Central memory CD4-positive, alpha-beta T cell (primary cell): ENCODE measurements around the gene TRANK1.
"Not testable (repeated sequence)": the region's sequence is repeated elsewhere in the genome, so short reads cannot be mapped to it uniquely, and the experiment has no call there.

Source experiments
- DNase-seq: peaks from one replicate; pipeline ENCODE4 v3.0.0; 2022

TRANK1 gene

DNA sequence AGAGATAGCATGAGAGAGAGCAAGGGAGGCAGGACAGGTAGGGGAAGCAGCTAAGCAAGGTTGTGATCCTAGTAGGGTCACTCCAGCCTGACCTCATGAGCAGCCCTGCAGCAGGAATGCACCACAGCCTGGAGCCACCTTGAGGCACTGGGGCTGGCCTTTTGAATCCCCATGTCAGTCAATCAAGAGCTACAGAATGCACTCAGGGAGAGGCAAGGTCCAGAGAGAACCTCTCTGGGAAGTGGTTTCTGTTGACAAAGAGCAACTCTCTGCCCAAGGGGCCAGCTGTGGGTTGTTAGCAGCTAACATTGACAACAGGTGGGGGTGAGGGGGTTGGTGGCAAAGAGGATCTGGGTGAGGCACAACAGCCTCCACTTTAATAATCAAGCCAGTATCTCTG, 54.6 kb downstream of the TRANK1 start:
- no peak for DNase-seq

DNA sequence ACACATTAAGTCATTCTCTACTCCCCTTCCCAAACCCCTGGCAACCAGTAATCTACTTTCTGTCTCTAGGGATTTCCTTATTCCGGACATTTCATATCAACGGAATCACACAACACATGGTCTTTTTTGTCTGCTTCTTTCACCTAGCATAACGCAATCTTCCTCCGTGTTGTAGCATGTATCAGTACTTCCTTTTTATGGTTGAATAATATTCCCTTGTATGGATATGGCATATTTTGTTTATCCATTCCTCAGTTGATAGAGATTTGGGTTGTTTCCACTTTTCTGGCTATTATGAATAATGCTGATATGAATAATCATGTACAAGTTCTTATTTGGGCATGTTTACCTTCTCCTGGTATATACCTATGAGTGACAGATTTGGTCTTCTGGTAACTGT, 63.1 kb downstream of the TRANK1 start:
- DNase-seq, result no peak

DNA sequence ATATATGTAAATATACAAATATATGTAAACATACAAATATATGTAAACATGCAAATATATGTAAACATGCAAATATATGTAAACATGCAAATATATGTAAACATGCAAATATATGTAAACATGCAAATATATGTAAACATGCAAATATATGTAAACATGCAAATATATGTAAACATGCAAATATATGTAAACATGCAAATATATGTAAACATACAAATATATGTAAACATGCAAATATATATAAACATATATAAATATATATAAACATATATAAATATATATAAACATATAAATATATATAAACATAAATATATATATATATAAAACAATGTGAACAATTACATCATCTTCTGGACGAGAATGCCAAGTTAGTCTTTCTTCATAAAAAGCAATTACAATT, 65.0 kb downstream of the TRANK1 start:
- DNase-seq, result not testable (repeated sequence)

DNA sequence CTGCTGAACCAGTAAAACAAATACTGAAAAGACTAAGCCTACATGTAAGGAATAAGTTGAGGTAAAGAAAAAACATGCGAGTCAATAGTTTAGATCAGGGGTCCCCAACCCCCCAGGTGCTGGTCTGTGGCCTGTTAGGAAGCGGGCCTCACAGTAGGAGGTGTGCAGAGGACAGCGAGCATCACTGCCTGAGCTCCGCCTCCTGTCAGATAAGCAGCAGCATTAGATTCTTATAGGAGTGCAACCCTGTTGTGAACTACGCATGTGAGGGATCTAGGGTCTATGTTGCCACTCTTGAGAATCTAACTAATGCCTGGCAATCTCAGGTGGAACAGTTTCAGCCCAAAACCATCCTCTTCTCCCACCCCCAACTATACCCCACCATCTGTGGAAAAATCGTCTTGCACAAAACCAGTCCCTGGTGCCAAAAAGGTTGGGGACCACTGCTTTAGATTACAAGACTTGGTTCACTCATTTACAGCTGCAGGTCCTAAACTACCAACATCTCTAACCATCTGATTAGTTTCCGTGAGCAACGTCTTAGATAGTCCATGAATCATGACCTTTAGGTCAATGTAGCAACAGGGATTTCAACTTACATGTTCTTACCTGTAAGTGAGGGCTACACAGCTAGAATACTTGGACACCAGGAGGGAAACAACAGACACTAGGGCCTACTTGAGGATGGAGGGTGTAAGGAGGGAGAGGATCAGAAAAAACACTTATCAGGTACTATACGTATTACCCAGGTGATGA, 66.7 kb downstream of the TRANK1 start:
- DNase-seq, result no peak

DNA sequence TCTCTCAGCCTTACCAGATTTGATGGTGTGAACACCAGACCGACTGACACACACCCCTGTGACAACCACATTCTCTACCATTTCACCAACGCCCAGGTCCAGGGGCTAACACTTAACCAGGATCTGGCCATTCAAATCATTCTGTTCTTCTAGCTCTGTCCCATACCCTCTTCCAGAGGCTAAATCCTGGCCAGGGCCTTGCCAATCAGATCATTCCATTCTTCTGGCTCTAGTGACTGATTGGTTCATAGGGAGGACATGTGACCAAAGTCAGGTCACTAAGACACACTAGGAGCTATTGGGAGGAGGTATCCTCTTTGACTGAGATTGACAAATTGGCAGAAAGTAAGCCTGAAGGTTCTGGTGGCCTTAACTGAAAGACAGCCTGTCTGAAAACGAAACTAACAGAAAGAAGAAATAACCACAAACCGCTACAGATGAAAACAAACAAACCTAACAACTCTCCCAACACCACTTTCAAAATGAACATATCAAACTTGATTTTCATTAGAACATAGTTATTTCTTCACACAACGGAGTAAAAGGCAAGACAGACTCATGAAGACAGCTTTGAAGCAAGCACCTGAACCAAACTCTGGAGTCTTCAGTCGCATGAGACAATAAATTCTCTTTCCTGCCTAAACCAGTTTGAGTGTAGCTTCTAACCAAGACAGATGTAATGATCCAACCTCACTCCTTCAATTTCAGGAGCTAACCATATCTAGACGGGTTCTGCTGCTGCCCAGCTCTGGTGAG, 68.5 kb downstream of the TRANK1 start:
- peak; percentile 73 for DNase-seq

DNA sequence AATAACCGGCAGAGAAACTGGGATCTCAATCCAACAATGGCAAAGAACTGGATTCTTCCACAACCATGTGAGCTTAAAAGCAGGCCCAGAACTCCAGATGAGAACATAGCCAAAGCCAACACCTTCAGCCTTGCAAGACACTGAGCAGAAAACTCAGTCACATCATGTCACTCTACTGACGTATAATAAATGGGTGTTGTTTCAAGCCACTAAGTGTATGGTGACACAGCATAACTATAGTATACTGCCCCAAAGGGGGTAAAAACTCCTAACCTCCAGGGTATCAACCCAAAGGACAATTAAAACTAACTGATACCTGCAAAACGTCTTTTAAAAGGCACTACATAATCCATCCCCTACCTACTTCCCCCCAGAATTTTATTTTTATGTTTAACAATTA, 69.5 kb downstream of the TRANK1 start:
- DNase-seq, result no peak

DNA sequence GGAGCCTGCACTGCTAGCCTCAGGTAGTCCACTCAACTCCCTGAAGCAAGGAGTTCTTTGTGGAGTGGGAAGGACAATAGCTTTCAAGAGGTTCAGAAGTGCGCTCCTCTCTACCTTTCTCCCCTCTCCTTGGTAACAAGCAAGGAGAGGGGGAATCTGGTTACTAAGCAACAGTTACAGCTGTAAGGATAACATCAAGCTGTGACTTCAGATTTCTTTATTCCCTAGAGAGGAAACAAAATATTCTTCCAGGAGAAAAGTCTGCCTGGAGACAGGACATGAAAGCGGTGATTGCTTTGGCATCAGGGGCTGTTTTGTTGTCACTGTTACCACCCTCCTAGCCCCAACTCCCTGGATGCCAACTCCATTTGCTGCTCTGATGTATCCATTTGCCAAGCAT, 70.4 kb downstream of the TRANK1 start:
- DNase-seq, result no peak

DNA sequence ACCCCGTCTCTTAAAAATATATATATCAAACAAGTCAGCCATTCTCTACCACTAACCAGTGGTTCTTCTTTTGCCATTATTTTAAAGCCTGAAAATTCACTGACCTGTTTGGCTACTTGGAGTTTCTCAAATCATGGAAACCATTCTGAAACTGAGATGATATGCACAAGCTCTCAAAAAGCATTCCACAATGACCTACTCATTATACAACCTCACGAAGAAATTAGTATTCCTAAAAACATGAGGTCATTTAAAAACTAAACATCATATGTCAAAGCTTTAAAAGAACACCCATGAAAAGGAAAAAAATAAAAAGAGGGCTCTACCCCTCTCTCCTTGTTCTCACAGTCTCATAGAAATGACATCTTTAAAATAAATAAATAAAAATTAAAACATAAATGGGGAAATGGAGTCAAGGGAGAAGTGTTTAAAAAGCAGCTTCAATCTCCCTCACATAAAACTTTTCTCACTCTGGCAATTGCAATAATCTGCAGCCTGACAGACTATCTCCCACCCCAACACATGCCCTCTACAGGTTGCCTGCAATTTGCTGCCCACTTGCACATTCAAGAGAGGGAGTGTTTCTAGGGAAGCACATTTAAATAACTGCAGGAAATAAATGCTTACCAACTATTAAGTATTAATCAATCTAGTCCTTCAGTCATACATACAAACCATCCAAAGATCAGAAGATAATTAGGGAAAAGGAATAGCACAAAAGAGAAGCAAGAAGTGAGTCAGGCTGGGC, 73.3 kb downstream of the TRANK1 start:
- DNase-seq, result no peak

DNA sequence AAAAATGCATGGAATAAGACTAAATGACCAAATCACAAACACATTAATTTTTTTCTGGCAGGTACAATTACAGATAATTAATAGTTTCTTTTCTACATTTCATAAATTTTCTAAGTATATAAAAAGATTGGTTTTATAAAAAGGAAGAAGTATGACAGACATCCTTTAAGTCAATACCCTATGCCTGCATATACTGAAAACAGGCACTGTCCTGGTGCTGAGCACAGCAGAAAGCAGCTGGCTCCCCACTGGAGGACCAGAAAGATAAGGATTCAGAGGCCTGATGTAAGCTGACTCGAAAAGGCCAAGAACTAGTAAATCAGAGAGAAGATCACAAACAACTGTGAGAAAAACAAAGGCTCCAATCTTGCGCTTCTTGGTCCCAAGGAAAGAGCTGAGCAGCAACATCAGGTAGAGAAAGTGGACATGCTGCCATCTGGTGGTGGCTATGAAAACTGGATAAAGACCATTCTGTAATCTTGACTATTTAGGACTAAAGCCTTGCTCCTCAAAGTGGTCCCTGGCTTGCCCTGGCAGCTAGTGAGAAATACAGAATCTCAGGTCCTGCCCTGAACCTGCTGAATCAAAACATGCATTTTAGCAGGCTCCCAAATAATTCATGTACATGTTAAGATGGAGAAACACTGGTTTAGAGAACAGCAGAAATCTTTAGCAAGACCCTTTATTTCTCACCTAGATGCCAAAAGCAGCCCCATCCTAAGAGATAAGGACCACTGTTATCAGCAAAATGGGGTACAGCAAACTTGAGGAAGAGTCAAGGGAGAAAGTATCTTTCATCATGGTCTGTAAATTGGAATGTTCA, 76.0 kb downstream of the TRANK1 start:
- peak; percentile 43 for DNase-seq

DNA sequence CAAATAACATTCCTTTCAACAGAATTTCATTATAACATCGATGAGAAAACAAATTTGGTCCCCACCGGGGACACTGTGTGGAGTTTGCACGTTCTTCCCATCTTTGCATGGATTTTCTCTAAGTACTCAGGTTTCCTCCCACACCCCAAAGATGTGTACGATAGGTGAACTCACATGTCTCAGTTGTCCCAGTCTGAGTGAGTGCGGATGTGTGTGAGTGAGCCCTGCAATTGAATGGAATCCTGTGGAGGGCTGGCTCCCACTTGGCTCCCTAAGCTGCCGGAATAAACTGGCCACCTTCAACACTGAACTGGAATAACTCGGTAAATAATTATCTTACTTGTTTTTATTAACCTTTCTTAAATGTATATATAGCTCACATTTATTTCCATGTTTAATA, 77.0 kb downstream of the TRANK1 start:
- no peak for DNase-seq

DNA sequence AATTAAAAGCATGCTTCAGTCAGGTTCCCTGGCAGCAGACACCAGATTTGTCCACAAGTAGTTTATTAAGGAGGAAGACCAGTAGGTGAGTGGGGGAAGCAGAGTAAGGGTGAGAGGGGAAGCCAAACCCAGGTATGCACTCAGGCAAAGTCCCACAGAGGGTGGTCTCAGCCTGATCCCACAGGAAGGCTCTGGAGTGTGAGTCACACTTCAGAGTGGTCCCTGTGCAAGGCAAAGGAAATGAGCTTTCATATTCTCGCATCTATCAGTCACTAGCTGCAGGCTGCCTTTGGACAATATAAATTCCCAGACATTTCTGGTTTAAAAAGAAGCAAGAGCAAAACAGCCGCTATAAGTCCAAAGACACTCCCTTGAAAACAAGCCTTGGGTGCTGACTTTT, 78.5 kb downstream of the TRANK1 start:
- DNase-seq, result no peak

DNA sequence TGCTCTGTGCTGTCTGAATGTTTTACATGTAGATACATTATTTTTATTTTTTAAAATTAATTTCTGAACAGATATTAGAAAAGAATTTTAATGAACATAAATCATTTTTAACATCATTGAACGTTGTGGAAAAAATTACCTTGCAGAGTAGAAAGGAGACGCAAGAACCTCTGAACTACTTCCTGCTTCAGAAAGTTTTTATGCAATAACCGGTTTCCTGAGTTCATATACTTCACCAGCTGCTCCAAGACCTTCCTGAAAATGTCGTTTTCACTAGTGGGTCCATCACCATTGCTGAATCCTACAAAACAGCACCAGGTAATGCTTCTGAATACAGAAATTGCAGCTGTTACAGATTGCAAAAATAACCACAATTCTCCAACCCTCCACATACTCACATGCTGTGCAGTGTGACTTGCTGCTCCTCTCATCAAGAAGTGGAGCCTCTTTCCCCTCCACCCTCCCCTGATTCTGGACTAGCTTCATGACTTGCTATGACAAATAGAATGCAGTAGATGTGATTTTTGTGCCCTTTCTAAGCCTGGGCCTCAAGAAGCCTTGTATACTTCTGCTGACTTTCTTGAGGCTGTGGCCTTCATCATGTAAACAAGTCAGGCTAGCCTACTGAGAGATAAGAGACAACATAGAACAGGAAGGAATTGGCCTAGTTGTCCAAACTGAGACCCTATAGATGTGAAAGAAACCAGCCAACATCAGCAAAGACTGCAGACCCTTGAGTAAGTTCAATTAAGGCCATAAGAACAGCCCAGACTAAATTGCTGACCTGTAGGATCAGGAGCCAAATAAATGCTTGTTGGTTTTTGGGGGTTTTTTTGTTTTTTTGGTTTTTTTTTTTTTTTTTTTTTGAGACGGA, 80.4 kb downstream of the TRANK1 start:
- no peak for DNase-seq

DNA sequence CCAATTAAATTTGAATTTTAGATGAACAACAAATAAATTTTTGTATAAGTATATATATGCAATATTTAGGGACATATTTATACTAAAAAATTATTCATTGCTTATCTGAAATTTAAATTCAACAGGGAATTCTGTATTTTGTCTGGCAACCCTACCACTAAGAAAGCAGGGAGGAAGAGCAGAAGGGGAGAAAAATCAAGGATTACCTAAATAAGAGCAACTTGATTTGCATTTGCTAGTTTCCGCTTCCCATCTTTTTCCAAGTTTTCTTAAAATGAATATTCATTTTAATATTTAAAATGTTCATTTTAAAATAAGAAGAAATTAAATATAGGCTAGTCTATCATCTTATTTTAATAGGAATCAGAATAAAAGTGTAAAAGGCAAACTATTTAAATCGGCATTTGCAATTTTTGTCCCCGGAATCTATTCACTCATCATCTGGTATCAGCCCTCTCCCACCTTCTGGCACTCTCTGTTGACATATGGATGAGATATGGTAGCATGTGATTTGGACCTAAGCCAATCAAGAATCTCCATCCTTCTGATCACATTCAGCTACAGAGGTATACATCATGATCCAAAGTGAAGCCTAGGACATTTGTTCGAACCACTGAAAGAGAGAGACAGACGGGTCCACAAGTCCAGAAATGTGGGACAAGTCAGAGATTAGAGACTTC, 82.6 kb downstream of the TRANK1 start:
- no peak for DNase-seq

DNA sequence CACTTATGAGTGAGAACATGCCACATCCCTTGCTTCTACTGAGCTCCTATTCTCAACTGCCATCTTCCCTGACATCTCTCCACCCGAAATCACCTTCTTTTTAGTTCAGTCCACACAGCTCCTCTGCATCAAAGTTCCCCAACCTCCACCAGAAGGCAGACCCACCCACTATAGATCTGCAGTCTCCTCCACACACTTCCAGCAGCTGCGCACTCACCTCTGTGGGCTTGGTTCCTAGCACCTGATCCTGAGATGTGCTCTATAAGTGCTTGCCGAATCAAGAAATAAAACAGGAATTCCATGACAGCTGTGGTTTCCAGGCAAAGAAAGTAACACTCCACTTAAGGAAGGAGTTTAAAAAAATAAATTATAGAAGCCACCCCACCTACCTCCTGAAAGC, 85.4 kb downstream of the TRANK1 start:
- DNase-seq, result no peak

DNA sequence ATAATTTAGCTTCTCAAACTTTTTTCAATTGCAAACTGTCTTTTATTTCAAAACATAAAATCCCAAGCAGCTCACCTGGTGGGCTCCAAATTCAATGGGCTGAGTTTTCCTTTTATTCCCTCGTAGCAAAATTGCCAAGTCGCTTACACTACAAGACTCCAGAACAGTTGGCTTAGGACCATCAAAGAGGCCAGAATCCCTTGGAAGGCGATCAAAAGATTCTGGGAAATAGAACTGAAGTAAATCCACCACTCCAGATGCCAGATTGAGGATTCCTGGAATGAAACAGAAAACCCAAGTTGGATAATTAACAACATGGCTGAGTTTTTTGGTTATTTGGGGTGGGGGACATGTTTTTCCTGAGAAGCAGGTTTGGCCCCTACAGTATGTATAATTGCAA, 92.8 kb downstream of the TRANK1 start:
- no peak for DNase-seq

DNA sequence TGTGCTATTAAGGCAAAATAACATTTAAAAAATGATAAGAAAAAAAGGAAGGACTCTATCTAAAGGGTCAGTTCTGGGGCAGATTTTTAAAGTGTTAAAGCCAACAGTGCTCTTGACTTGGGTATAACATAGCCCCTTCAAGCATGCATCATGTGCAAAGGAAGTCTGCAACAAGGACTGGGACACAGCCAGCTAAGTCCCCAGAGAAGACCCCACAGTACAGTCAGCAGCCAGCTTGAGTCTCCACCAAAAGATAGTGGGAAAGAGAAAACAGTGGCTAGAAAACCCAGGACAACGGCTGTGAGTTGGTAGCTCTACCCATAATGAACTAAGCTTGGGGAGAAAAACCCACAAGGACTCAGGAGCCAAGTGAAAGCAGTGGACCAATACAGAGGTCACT, 94.1 kb downstream of the TRANK1 start:
- DNase-seq, result no peak

DNA sequence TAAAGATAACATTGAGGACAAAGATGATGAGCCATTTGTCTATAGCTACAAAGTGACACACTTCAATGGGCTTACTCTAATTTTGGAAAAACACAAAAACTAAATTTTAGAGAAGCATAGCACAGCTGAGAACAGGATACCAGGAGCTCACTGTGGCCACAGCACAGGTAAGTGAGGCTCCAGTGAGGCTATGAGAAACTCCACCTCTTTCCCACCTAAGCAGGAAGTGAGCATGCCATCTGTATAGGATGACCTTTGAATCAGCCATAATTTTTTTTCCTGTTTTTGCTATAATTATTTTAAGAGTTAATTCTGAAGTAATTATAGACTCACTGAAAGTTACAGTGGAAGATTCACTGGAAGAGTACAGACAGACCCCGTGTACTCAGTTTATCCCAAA, 98.4 kb downstream of the TRANK1 start:
- no peak for DNase-seq

DNA sequence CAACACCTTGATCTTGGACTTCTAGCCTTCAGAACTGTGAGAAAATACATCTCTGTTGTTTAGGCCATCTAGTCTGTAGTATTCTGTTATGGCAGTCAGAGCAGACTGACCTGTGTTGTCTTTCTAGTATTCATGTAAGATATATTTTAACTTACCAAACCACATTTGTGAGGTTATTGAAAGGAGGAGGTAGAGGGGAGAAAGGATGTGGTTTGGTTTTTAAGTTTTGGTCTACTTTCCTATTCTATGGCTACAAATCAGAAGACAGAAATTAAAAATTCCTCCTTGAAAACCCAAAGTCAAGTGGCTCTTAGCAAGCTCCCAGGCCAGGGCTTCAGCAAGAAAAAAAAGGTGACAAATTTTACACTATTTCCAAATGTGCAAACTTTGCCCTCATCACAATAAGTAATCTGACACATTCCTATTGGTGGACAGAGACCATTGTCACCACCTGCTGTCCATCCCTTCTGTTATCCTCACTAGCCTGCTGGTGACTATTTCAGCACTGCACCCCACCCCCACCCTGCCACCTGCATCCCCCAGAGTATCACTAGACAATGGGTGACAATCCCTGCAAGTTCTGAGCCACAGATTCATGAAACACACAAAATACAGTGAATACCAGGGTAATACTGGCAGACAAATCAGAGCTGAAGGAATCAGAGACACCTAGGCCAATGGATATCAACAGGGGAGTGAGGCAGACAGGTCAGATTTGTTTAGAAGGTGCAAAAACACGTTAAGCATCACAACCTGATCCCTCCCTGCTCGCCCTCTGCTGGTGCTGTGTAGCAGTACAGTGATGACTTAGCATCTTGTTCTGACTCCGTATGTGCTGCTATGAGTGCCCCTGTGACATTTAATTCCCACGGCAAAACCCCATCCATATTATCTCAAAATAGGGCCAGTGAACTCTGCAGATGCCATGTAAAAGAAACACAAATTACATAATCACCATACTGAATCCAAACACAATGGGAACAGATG, 101.5 kb downstream of the TRANK1 start:
- peak; percentile 20 for DNase-seq

DNA sequence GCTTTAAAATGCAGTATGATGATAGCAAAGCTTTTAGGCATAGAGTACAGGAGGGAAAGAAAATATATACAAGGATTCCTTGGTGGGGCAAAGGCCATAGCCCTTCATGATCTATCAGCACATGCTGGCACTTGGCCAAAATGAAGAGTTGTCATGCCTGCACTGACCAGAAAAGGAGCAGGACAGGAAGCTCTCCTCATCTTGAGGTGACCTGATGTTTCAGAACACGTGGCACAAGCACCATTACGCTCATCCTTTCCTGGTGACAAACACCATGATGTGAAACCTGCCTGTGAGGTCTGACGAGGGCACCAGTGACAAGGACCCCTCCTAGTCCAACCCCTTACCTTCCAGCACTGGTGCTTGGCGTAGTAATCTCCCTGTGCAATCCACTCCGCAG, 102.6 kb downstream of the TRANK1 start:
- DNase-seq, result no peak

DNA sequence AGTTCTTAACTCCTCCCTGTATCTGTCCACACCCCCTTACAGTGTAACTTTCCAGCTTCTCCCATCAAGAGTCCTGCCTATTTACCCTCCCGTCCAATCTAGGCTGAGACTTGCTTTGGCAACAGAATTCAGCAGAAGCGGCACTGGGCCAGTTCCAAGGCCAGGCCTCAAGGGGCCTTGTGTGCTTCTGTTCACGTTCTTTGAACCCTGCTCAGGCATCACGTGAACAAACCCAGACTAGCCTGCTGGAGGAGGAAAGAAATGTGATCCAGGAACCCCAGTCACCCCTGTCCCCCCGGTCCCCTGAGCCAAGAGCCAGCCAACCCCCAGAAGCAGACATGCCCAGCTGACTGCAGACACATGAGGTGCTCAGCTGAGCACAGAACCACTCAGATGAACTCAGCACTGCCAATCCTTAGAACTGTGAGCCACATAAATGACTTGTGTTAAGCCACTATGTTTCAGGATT, 104.4 kb downstream of the TRANK1 start:
- DNase-seq, result no peak
